Thymus (tissue), 2 donors: Measurements from ENCODE around the gene TRMT2B. TPM values are rescaled to one million over a fixed set of nuclear protein-coding genes. Genes with fewer than 3 reads are reported as not detected.

Experiments used
- polyA plus RNA-seq: library from polyadenylated mRNA; stranded (reverse); fragments of 200-250 nt; gene quantifications from one replicate; pipeline ENCODE4 v1.2.3, GENCODE V29; 2013
- total RNA-seq: library from RNA; stranded (reverse); fragments of 120-200 nt; gene quantifications from one replicate; pipeline ENCODE4 v1.2.4, GENCODE V29; 2013
- donor health status: healthy.

TRMT2B gene
- total and polyA plus RNA-seq, 2 donors = 15.3 to 15.7 TPM

Other genes starting within 250 kb of the TRMT2B start
- 20.4 TPM for gene CSTF2, start 231.7 kb downstream of the TRMT2B start, total RNA-seq
- gene CSTF2, start 231.7 kb downstream of the TRMT2B start, polyA plus RNA-seq = 6.0 TPM
- 0.33 TPM for gene NOX1, start 177.8 kb downstream of the TRMT2B start, total RNA-seq
- 1.4 TPM for gene NOX1, start 177.8 kb downstream of the TRMT2B start, polyA plus RNA-seq
- gene XKRX, start 123.2 kb downstream of the TRMT2B start, total RNA-seq = 0.66 TPM
- gene XKRX, start 123.2 kb downstream of the TRMT2B start, polyA plus RNA-seq = 5.5 TPM
- not detected for gene ARL13A, start 82.4 kb downstream of the TRMT2B start, total RNA-seq
- 0.02 TPM for gene ARL13A, start 82.4 kb downstream of the TRMT2B start, polyA plus RNA-seq
- 0.19 TPM for gene TMEM35A, start 26.8 kb upstream of the TRMT2B start, total RNA-seq
- gene TMEM35A, start 26.8 kb upstream of the TRMT2B start, polyA plus RNA-seq = 0.48 TPM
- gene CENPI, start 46.1 kb upstream of the TRMT2B start, total RNA-seq = 9.7 TPM
- gene CENPI, start 46.1 kb upstream of the TRMT2B start, polyA plus RNA-seq = 0.66 TPM
- gene DRP2, start 167.7 kb upstream of the TRMT2B start, total RNA-seq = 4.7 TPM
- 0.64 TPM for gene DRP2, start 167.7 kb upstream of the TRMT2B start, polyA plus RNA-seq
- gene TAF7L, start 239.2 kb upstream of the TRMT2B start, total RNA-seq = 0.19 TPM
- gene TAF7L, start 239.2 kb upstream of the TRMT2B start, polyA plus RNA-seq = 0.59 TPM